GM18505 (cell line): ENCODE measurements around the gene FOXI1.
"Not testable (repeated sequence)": the region's sequence is repeated elsewhere in the genome, so short reads cannot be mapped to it uniquely, and the experiment has no call there.

ENCODE experiments used
- ATAC-seq: cut with Tn5 transposase; IDR thresholded peaks from one replicate; pipeline ENCODE4 v1.9.1; 2021; ENCODE audit not compliant: unreplicated experiment
- POLR2A ChIP-seq: IDR thresholded peaks from 4 replicates; pipeline ENCODE4 v1.6.1; 2011; ENCODE audit warnings: borderline replicate concordance; ENCODE audit not compliant: insufficient read depth, insufficient read length; ENCODE audit errors: extremely low read depth

FOXI1 gene

GRCh38 chr5:170132269-170132975 lies 26.7 kb downstream of the FOXI1 start:
- ATAC-seq, result no peak
- TF ChIP-seq POLR2A, result no peak

GRCh38 chr5:170132976-170133448 lies 27.3 kb downstream of the FOXI1 start:
- ATAC-seq, result no peak
- TF ChIP-seq POLR2A, result no peak

DNA sequence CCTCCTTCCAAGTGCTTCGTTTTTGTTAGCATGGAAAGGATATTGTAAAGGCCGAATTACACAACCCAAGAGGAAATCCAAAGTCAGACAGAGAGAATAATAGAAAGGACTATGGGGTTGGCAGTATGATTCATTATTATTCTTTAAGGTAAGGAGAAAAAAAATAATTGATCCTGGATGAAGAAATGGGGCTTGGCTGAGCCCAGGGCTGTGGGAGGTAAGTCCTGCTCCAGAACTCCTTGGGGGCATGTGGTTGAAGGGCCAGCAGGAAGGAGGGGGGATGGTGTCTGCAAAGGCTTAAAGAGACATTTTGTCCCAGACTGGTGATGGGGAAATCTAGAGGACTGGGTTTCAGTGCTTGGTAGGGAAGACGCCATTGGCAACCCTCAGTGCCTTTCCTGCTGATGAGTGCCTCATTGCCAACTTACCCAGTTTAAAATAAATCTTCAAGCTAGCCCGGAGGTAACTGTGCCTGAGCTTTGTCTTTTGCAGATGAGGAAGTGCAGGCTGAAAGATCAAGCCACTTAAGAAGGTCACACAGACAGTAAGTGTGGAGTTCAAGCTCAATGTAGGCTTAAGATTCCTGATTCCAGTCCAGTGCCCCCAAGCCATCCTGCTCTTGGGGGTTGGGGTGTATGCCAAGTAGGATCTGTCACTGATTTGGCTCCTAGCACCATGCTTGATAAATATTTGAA lies 30.2 kb downstream of the FOXI1 start:
- no peak for ATAC-seq
- TF ChIP-seq POLR2A, result no peak

DNA sequence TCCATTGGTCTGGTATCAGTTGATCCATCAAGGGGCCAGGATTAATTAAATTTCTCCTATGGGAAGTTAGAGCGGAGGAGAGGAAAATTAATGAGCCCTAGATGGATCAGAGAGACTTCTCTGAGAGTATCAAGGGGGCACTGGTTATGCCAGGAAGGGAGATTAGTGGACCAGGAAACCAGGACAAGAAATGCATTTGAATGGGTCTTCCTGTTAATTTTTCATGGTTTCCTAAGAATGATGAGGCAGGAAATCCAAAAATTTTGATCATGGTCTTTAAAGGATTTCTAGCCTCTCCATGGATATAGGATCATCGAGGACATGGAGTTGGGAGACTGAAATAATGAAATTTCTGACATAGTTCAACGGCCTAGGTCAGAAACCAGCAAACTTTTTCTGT lies 30.8 kb downstream of the FOXI1 start:
- no peak for ATAC-seq
- no peak for TF ChIP-seq POLR2A

GRCh38 chr5:170137694-170138214 lies 32.1 kb downstream of the FOXI1 start:
- no peak for TF ChIP-seq POLR2A
- no peak for ATAC-seq

- TF ChIP-seq POLR2A, result no peak
- no peak for ATAC-seq
Observed at GRCh38 chr5:170138273-170138672, 32.6 kb downstream of the FOXI1 start.

GRCh38 chr5:170139786-170140335 lies 34.2 kb downstream of the FOXI1 start:
- ATAC-seq, result no peak

DNA sequence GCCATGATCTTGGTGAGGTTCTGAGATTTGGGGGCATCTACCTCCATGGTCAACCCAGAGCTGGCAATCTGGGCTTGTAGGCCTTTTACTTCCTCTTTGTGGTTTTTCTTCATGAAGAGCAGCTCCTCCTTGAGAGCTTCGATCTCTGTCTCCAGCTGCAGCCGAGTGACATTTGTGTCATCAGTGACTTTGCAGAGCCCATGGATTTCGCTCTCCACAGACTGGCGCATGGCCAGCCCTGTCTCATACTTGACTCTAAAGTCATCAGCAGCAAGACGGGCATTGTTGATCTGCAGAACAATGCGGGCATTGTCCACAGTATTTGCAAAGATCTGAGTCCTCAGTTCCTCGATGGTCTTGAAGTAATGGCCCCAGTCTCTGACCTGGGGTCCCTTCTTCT lies 35.5 kb downstream of the FOXI1 start:
- not testable (repeated sequence) for ATAC-seq

More at GRCh38 chr5:170139786-170140335, 34.2 kb downstream of the FOXI1 start:
- TF ChIP-seq POLR2A, result no peak

DNA sequence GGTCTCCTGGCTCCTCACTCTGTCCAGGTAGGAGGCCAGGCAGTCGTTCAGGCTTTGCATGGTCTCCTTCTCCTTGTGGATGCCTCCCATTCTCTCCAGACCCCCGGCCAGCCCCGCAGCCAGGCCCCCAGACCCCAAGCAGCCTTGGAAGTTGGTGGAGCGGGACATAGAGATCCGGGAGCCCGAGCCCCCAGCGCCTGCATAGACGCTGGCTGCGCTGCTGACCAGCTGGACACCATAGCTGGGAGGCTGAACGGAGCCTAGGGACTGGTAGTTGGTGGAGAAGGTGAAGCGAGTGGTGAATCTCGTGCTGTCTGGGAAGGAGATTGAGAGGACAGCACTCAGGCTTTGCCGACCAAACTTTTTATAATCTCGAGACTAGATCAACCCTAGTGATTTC lies 35.9 kb downstream of the FOXI1 start:
- no peak for ATAC-seq
- TF ChIP-seq POLR2A, result no peak

- no peak for TF ChIP-seq POLR2A
- no peak for ATAC-seq
Observed at GRCh38 chr5:170142196-170142595, 36.5 kb downstream of the FOXI1 start.

DNA sequence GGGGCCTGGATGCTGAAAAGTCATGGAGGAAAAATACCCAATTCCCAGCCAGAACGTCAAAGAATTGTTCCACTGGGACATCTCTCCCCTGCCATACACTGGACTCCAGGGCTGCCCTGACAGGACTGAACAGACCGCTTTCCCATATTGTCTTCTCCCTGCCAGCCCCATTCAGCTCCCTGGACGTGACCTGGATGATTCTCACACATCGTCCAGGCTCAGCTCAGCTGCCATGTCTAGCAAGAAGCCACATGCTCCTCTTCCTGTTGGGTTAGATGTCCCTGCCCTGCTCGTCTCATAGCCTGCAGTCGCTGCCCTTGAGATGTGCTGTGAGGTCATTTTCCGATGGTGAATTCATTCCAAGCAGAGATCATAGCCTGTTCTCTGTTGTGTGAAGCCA lies 37.4 kb downstream of the FOXI1 start:
- TF ChIP-seq POLR2A, result no peak
- no peak for ATAC-seq

- TF ChIP-seq POLR2A, result no peak
- no peak for ATAC-seq
Observed at GRCh38 chr5:170143710-170144109, 38.0 kb downstream of the FOXI1 start.

DNA sequence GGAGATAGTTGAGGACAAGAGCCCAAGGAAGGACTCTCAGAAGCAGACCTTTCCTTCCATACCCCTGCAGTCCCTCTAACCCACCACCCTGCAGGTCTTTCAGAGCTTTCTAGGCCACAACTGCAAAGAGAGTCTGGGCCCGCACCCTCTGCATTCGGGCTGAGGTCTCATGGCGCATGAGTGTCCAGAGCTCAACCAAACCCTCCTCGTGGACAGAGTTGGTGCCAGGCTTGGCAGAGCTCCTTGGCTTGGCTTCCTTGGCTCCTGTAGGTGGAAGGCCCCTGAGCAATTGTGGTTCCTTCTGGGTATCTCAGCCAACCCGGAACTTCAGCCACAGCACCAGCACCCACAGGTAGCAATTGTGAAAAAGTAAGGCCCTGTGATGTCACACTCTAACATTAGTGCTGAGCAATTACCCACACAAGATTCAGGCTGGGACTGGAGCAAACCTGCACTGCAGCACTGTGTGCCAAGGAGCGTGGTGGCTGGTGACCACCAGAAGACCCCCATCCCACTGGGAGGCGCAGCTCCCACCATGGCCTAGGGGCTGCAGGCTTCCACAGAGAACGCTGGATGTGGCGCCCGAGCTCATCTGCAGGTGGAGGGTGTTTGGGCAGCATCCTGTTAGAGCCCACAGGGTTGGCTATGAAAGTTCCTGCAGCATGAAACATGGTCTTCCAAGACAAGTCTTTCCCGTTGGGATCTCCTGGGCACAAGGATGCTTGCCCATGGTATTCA lies 38.8 kb downstream of the FOXI1 start:
- ATAC-seq, result no peak
- TF ChIP-seq POLR2A, result no peak
